Astrocyte (in vitro differentiated cells and primary cell): ENCODE data around the gene BSG. TPM values are rescaled to one million over a fixed set of nuclear protein-coding genes. Genes with fewer than 3 reads are reported as not detected.

Experiments used
- DNase-seq: peaks from one replicate; pipeline ENCODE4 v3.0.0-alpha.2; 2010; ENCODE audit warnings: low read depth
- FAIRE-seq: peaks from 2 replicates; lab custom pipeline; 2011; peaks lifted over from hg19 to GRCh38; lab: Jason Lieb, UNC
- H2AFZ ChIP-seq: 2 replicates; pipeline ENCODE4 v1.6.0; 2012; ENCODE audit warnings: low read depth, low read length, inconsistent platforms
- H3K27ac ChIP-seq: 2 replicates; pipeline ENCODE4 v1.5.1; 2011; ENCODE audit warnings: low read depth, low read length, inconsistent platforms
- H3K27me3 ChIP-seq: 2 replicates; pipeline ENCODE4 v1.6.0; 2011; ENCODE audit warnings: low read length, inconsistent platforms; ENCODE audit not compliant: insufficient read depth
- H3K36me3 ChIP-seq: 2 replicates; pipeline ENCODE4 v1.5.1; 2011; ENCODE audit warnings: low read length, inconsistent platforms; ENCODE audit not compliant: insufficient read depth
- H3K4me1 ChIP-seq: 2 replicates; pipeline ENCODE4 v1.5.1; 2011; ENCODE audit warnings: low read length, inconsistent platforms; ENCODE audit not compliant: insufficient read depth
- H3K4me2 ChIP-seq: 2 replicates; pipeline ENCODE4 v1.6.0; 2012; ENCODE audit warnings: low read length, inconsistent platforms
- H3K4me3 ChIP-seq: 2 replicates; pipeline ENCODE4 v1.5.1; 2011; ENCODE audit warnings: low read depth, mild to moderate bottlenecking, low read length, inconsistent platforms; ENCODE audit not compliant: insufficient read depth
- H3K79me2 ChIP-seq: 2 replicates; pipeline ENCODE4 v1.6.0; 2012; ENCODE audit warnings: mild to moderate bottlenecking, low read length, inconsistent platforms; ENCODE audit not compliant: insufficient read depth
- H3K9ac ChIP-seq: 2 replicates; pipeline ENCODE4 v1.6.0; 2012; ENCODE audit warnings: mild to moderate bottlenecking, low read length, inconsistent platforms
- H3K9me3 ChIP-seq: 2 replicates; pipeline ENCODE4 v1.5.1; 2012; ENCODE audit warnings: low read depth, mild to moderate bottlenecking, low read length, inconsistent platforms; ENCODE audit not compliant: insufficient read depth
- H4K20me1 ChIP-seq: 2 replicates; pipeline ENCODE4 v1.6.0; 2012; ENCODE audit warnings: low read length, inconsistent platforms; ENCODE audit not compliant: insufficient read depth
- H3K27ac Mint-ChIP-seq: one replicate; pipeline ENCODE4 v1.8.0; 2021; ENCODE audit warnings: mild to moderate bottlenecking, mixed read lengths; ENCODE audit not compliant: unreplicated experiment
- H3K27me3 Mint-ChIP-seq: one replicate; pipeline ENCODE4 v1.8.0; 2021; ENCODE audit warnings: low read depth, mixed read lengths; ENCODE audit not compliant: unreplicated experiment
- H3K36me3 Mint-ChIP-seq: one replicate; pipeline ENCODE4 v1.8.0; 2021; ENCODE audit warnings: low read depth, mixed read lengths; ENCODE audit not compliant: unreplicated experiment
- H3K4me1 Mint-ChIP-seq: one replicate; pipeline ENCODE4 v1.8.0; 2021; ENCODE audit warnings: low read depth, mixed read lengths; ENCODE audit not compliant: unreplicated experiment
- H3K4me3 Mint-ChIP-seq: one replicate; pipeline ENCODE4 v1.8.0; 2021; ENCODE audit warnings: mild to moderate bottlenecking, moderate library complexity, mixed read lengths; ENCODE audit not compliant: unreplicated experiment
- H3K9me3 Mint-ChIP-seq: one replicate; pipeline ENCODE4 v1.8.0; 2021; ENCODE audit warnings: mild to moderate bottlenecking, mixed read lengths; ENCODE audit not compliant: unreplicated experiment
- CTCF ChIP-seq: IDR thresholded peaks from 2 replicates; pipeline ENCODE4 v1.5.1; 2011; ENCODE audit warnings: low read depth, mild to moderate bottlenecking, inconsistent platforms, low read length, moderate library complexity; ENCODE audit not compliant: insufficient read depth
- EZH2 ChIP-seq: IDR thresholded peaks from 2 replicates; pipeline ENCODE4 v1.6.1; 2012; ENCODE audit warnings: mild to moderate bottlenecking, low read length, inconsistent platforms; ENCODE audit not compliant: insufficient read depth
- total RNA-seq: library from RNA; stranded (reverse); gene quantifications from 2 replicates; pipeline ENCODE4 v1.2.1, GENCODE V29; 2021

Gene BSG
- total RNA-seq, 1 donor from 2014 or later: 807 TPM

DNA sequence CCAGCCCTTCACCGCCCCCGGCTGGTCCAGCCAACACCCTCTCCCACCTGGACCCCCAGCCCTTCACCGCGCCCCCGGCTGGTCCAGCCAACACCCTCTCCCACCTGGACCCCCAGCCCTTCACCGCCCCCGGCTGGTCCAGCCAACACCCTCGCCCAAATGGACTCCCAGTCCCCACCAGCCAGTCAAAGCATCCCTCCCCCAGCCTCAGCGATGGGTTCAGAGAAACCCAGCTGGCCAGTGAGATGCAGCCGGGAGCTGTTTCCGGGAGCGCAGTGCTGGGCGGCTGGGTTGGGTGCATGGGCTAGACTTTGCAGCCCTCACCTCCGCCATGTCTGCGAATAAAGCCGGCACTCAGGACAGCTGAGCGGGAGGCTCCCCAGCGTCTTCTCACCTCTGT, 47.4 kb upstream of the BSG start:
- H2AFZ ChIP-seq: no peak overlapping the region
- DNase-seq: no peak
- no peak overlapping the region for H3K4me3 ChIP-seq
- FAIRE-seq: no peak
- H3K4me3 Mint-ChIP-seq: no peak overlapping the region
- no peaks in the 10 kb centered on the region for H3K36me3 ChIP-seq
- H3K27ac Mint-ChIP-seq: no peak overlapping the region
- TF ChIP-seq CTCF (no peak), EZH2 (no peak)
- no peaks in the 10 kb centered on the region for H4K20me1 ChIP-seq
- no peaks in the 10 kb centered on the region for H3K4me1 ChIP-seq
- H3K4me2 ChIP-seq: no peak overlapping the region
- no peaks in the 10 kb centered on the region for H3K27me3 ChIP-seq
- peaks cover 3% of the 10 kb centered on the region for H3K27me3 Mint-ChIP-seq
- no peaks in the 10 kb centered on the region for H3K9me3 Mint-ChIP-seq
- H3K79me2 ChIP-seq: no peaks in the 10 kb centered on the region
- H3K9ac ChIP-seq: no peak overlapping the region
- no peak overlapping the region for H3K27ac ChIP-seq
- H3K9me3 ChIP-seq: no peaks in the 10 kb centered on the region
- peaks cover 6% of the 10 kb centered on the region for H3K36me3 Mint-ChIP-seq
- H3K4me1 Mint-ChIP-seq: no peaks in the 10 kb centered on the region

GRCh38 chr19:525857-526419, 46.5 kb upstream of the BSG start:
- DNase-seq: no peak
- no peaks in the 10 kb centered on the region for H3K4me1 Mint-ChIP-seq
- Histone ChIP-seq H3K4me1 (peaks cover 3% of the 10 kb centered on the region), H3K9ac (no peak overlapping the region), H2AFZ (no peak overlapping the region), H4K20me1 (no peaks in the 10 kb centered on the region), H3K4me3 (no peak overlapping the region), H3K27ac (no peak overlapping the region), H3K79me2 (no peaks in the 10 kb centered on the region), H3K4me2 (no peak overlapping the region), H3K27me3 (no peaks in the 10 kb centered on the region), H3K36me3 (no peaks in the 10 kb centered on the region), H3K9me3 (no peaks in the 10 kb centered on the region)
- no peak for FAIRE-seq
- H3K27ac Mint-ChIP-seq: no peak overlapping the region
- H3K4me3 Mint-ChIP-seq: no peak overlapping the region
- peaks cover 6% of the 10 kb centered on the region for H3K36me3 Mint-ChIP-seq
- peaks cover 3% of the 10 kb centered on the region for H3K27me3 Mint-ChIP-seq
- TF ChIP-seq EZH2: no peak
- no peak for TF ChIP-seq CTCF
- no peaks in the 10 kb centered on the region for H3K9me3 Mint-ChIP-seq
